ENCODE data around the gene AGFG1. TPM values are rescaled to one million over a fixed set of nuclear protein-coding genes. Genes with fewer than 3 reads are reported as not detected.
A peak's percentile ranks its signal among the peaks of the same experiment; 100 is the strongest.

Gene AGFG1
- total and polyA plus RNA-seq, 4 donors: 22.4 to 142 (median 74.5) TPM

DNA sequence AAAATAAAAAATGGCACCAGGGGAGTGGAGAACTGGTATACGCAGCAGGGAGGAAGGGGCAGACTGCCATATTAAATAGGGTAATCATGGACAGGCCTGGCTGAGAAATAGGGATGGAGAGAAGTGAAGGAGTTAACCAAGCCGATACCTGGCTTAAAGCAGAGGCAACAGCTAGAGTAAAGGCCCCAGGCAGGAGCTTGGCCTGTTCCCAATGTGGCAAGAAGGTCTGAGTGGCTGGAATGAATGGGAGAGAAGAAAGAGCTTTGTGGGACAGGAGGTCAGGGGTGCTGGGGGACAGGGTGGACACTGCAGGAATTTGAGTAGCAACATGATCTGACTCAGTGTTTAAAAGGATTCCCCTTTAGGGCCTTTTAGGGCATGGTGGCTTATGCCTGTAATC is 15.9 kb upstream of the AGFG1 start:
- TF ChIP-seq, protein P1, sequence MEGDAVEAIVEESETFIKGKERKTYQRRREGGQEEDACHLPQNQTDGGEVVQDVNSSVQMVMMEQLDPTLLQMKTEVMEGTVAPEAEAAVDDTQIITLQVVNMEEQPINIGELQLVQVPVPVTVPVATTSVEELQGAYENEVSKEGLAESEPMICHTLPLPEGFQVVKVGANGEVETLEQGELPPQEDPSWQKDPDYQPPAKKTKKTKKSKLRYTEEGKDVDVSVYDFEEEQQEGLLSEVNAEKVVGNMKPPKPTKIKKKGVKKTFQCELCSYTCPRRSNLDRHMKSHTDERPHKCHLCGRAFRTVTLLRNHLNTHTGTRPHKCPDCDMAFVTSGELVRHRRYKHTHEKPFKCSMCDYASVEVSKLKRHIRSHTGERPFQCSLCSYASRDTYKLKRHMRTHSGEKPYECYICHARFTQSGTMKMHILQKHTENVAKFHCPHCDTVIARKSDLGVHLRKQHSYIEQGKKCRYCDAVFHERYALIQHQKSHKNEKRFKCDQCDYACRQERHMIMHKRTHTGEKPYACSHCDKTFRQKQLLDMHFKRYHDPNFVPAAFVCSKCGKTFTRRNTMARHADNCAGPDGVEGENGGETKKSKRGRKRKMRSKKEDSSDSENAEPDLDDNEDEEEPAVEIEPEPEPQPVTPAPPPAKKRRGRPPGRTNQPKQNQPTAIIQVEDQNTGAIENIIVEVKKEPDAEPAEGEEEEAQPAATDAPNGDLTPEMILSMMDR (IDR thresholded peaks at IDR 0.05; ENCODE audit: control extremely low read depth, extremely low read depth): no peak
- no peaks in the 10 kb centered on the region for H3K36me3 ChIP-seq (ENCODE audit: control insufficient read depth in 4 of 4, insufficient read depth in 4 of 4, low read length in 4 of 4)
- H3K4me1 ChIP-seq (ENCODE audit: control insufficient read depth in 5 of 5, insufficient read depth in 5 of 5, low read length in 5 of 5): no peaks in the 10 kb centered on the region
- ATAC-seq (ENCODE audit: insufficient read depth, low FRiP score) (no peak), DNase-seq (no peak)
- no peaks in the 10 kb centered on the region for H3K27me3 ChIP-seq (ENCODE audit: control insufficient read depth in 3 of 3, insufficient read depth in 3 of 3, low read length in 2 of 3)
- no peak overlapping the region for H3K4me3 ChIP-seq
- no peak overlapping the region for H3K27ac ChIP-seq (ENCODE audit: low read depth in 1 of 2, low read length in 1 of 2)
- no peak overlapping the region for H3K9ac ChIP-seq (ENCODE audit: insufficient read depth in 1 of 2, low read length in 2 of 2)
- WGBS, 2 donors: 93 to 97% methylated on average over 2 of the region's 2 CpGs
- no peaks in the 10 kb centered on the region for H3K9me3 ChIP-seq (ENCODE audit: control insufficient read depth in 4 of 4, insufficient read depth in 3 of 4, low read length in 3 of 4)

DNA sequence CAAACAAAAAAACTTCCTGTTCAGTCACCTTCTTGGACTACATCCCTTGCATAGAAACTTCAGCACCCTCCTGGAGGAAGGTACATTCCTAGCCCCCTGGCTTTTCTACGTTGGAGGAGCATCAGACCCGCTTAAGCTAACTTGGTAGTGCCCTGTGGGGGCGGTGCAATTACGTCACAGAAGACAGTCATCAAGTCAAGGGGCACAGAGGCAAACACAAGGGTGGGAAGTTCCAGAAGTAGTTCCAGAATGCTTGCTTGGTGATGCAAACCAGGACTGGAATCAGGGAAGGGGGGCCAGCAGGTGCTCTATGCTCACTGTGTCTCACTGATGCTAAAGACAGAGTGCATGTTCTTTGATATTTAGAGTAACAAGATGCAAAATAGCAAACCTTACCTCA is 15.2 kb upstream of the AGFG1 start:
- no peaks in the 10 kb centered on the region for H3K36me3 ChIP-seq (ENCODE audit: control insufficient read depth in 4 of 4, insufficient read depth in 4 of 4, low read length in 4 of 4)
- H3K4me1 ChIP-seq (ENCODE audit: control insufficient read depth in 5 of 5, insufficient read depth in 5 of 5, low read length in 5 of 5): no peaks in the 10 kb centered on the region
- DNase-seq (no peak), ATAC-seq (ENCODE audit: insufficient read depth, low FRiP score) (peak; percentile 44)
- no peak overlapping the region for H3K4me3 ChIP-seq
- no peaks in the 10 kb centered on the region for H3K27me3 ChIP-seq (ENCODE audit: control insufficient read depth in 3 of 3, insufficient read depth in 3 of 3, low read length in 2 of 3)
- H3K9ac ChIP-seq (ENCODE audit: insufficient read depth in 1 of 2, low read length in 2 of 2): no peak overlapping the region
- TF ChIP-seq, protein P1 (IDR thresholded peaks at IDR 0.05; ENCODE audit: control extremely low read depth, extremely low read depth): no peak
- no peaks in the 10 kb centered on the region for H3K9me3 ChIP-seq (ENCODE audit: control insufficient read depth in 4 of 4, insufficient read depth in 3 of 4, low read length in 3 of 4)
- no peak overlapping the region for H3K27ac ChIP-seq (ENCODE audit: low read depth in 1 of 2, low read length in 1 of 2)
- WGBS, 2 donors: 71 to 78% methylated on average over 4 of the region's 4 CpGs

DNA sequence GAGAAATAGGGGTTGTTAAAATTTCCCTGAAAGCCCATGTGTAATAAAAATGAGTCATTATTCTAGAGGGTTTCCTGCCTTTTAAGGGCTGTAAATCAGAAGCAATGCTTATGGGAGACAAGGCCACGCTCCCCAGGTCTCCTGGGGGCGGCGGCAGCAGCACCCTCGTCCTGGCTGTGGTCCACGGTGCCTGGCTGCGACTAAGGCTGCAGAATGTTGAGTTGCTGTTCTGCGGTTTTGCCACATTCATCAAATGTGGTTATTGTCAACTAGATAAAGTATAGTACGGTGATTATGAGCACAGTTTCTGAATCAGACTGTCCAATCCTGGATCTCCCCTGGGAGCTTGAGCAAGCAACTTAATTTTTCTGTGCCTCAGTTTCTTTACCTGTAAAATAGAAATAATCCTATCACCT is 11.9 kb upstream of the AGFG1 start:
- Histone ChIP-seq H3K9ac (ENCODE audit: insufficient read depth in 1 of 2, low read length in 2 of 2) (no peak overlapping the region), H3K4me1 (ENCODE audit: control insufficient read depth in 5 of 5, insufficient read depth in 5 of 5, low read length in 5 of 5) (no peaks in the 10 kb centered on the region), H3K36me3 (ENCODE audit: control insufficient read depth in 4 of 4, insufficient read depth in 4 of 4, low read length in 4 of 4) (no peaks in the 10 kb centered on the region), H3K27me3 (ENCODE audit: control insufficient read depth in 3 of 3, insufficient read depth in 3 of 3, low read length in 2 of 3) (no peaks in the 10 kb centered on the region), H3K9me3 (ENCODE audit: control insufficient read depth in 4 of 4, insufficient read depth in 3 of 4, low read length in 3 of 4) (no peaks in the 10 kb centered on the region), H3K27ac (ENCODE audit: low read depth in 1 of 2, low read length in 1 of 2) (no peak overlapping the region), H3K4me3 (no peak overlapping the region)
- no peak for DNase-seq
- ATAC-seq (ENCODE audit: insufficient read depth, low FRiP score): no peak
- TF ChIP-seq, protein P1 (IDR thresholded peaks at IDR 0.05; ENCODE audit: control extremely low read depth, extremely low read depth): no peak
- WGBS, 2 donors: 36 to 50% methylated on average over 8 of the region's 8 CpGs

DNA sequence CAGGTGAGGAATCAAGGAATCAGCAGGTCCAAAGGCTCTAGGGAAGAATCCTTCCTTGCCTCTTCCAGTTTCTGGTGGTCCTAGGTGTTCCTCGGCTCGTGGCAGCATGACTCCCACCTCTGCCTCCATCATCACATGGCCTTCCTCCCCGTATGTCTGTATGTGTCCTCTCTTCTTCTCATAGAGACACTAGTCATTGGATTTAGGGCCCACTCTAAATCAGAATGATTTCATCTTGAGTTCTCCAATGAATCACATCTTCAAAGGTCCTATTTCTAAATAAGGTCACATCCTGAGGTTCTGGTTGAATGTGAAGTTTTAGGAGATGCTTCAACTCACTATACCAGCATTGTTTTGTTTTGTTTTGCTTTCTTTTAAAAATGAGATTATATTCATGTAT is 11.1 kb upstream of the AGFG1 start:
- Histone ChIP-seq H3K27me3 (ENCODE audit: control insufficient read depth in 3 of 3, insufficient read depth in 3 of 3, low read length in 2 of 3) (no peaks in the 10 kb centered on the region), H3K4me3 (no peak overlapping the region), H3K9ac (ENCODE audit: insufficient read depth in 1 of 2, low read length in 2 of 2) (no peak overlapping the region), H3K9me3 (ENCODE audit: control insufficient read depth in 4 of 4, insufficient read depth in 3 of 4, low read length in 3 of 4) (no peaks in the 10 kb centered on the region), H3K36me3 (ENCODE audit: control insufficient read depth in 4 of 4, insufficient read depth in 4 of 4, low read length in 4 of 4) (no peaks in the 10 kb centered on the region), H3K27ac (ENCODE audit: low read depth in 1 of 2, low read length in 1 of 2) (no peak overlapping the region), H3K4me1 (ENCODE audit: control insufficient read depth in 5 of 5, insufficient read depth in 5 of 5, low read length in 5 of 5) (no peaks in the 10 kb centered on the region)
- ATAC-seq (ENCODE audit: insufficient read depth, low FRiP score): no peak
- DNase-seq: no peak
- 76 to 77% methylated on average over 3 of the region's 3 CpGs for WGBS, 2 donors
- TF ChIP-seq, protein P1 (IDR thresholded peaks at IDR 0.05; ENCODE audit: control extremely low read depth, extremely low read depth): no peak

Data from lung (tissue), 12 donors.